IMR-90 (cell line): Measurements from ENCODE around the gene CFAP45. TPM values are rescaled to one million over a fixed set of nuclear protein-coding genes. Genes with fewer than 3 reads are reported as not detected.

Experiments used
- ATAC-seq: fragments of 200-7000 bp; cut with Tn5 transposase; 2 replicates; pipeline ENCODE4 v1.9.1; 2020; ENCODE audit warnings: low read depth, mild to moderate bottlenecking, moderate library complexity
- BruUV-seq: library from RNA; stranded (reverse); fragments of 400-500 nt; replicated peaks from 2 replicates; lab custom pipeline; 2021; lab: Mats Ljungman, UMichigan
- CTCF ChIA-PET: fragments of 300-600 bp; formaldehyde crosslinking; extraction: SDS; loops from one replicate; lab custom pipeline; 2021; ENCODE audit warnings: antibody characterized with exemption; lab: Yijun Ruan, JAX
- POLR2A ChIA-PET: fragments of 300-600 bp; sonication (Branson Sonifier 250); formaldehyde crosslinking; loops from one replicate; lab custom pipeline; 2022; ENCODE audit warnings: antibody characterized with exemption; ENCODE audit not compliant: unreplicated experiment; lab: Charles Lee
- DNase-seq: peaks from one replicate; pipeline ENCODE4 v3.0.0; 2013
- H2AFZ ChIP-seq: replicated peaks from 2 replicates; pipeline ENCODE3; 2013; ENCODE audit warnings: low read length, mild to moderate bottlenecking; ENCODE audit not compliant: poor library complexity
- H2AK5ac ChIP-seq: 2 replicates; pipeline ENCODE4 v1.6.1; 2013; ENCODE audit warnings: low read depth, low read length, inconsistent platforms
- H2AK9ac ChIP-seq: replicated peaks from 2 replicates; pipeline ENCODE3; 2013; ENCODE audit warnings: mild to moderate bottlenecking, low read depth, low read length, moderate library complexity; ENCODE audit not compliant: poor library complexity
- H2BK120ac ChIP-seq: 2 replicates; pipeline ENCODE4 v1.6.1; 2013; ENCODE audit warnings: low read depth, low read length, inconsistent platforms
- H2BK15ac ChIP-seq: 3 replicates; pipeline ENCODE4 v1.6.1; 2013; ENCODE audit warnings: low read depth, low read length, inconsistent platforms
- H2BK20ac ChIP-seq: 2 replicates; pipeline ENCODE4 v1.6.1; 2013; ENCODE audit warnings: low read depth, mild to moderate bottlenecking, inconsistent platforms, low read length, moderate library complexity
- H2BK5ac ChIP-seq: 2 replicates; pipeline ENCODE4 v1.6.1; 2013; ENCODE audit warnings: mild to moderate bottlenecking, low read depth, low read length, inconsistent platforms; ENCODE audit not compliant: poor library complexity, severe bottlenecking
- H3K14ac ChIP-seq: replicated peaks from 2 replicates; pipeline ENCODE4 v1.6.1; 2013; ENCODE audit warnings: low read depth, low read length, inconsistent platforms
- H3K18ac ChIP-seq: 2 replicates; pipeline ENCODE4 v1.6.1; 2013; ENCODE audit warnings: low read depth, low read length, control low read depth
- H3K23ac ChIP-seq: 2 replicates; pipeline ENCODE4 v1.6.1; 2013; ENCODE audit warnings: low read depth, low read length, inconsistent platforms
- H3K27ac ChIP-seq: 2 replicates; pipeline ENCODE4 v1.5.1; 2013; ENCODE audit warnings: mild to moderate bottlenecking, control low read depth, low read length; ENCODE audit not compliant: insufficient read depth
- H3K27me3 ChIP-seq: 2 replicates; pipeline ENCODE4 v1.6.1; 2013; ENCODE audit warnings: low read length; ENCODE audit not compliant: control insufficient read depth, insufficient read depth
- H3K36me3 ChIP-seq: 2 replicates; pipeline ENCODE4 v1.6.1; 2013; ENCODE audit warnings: low read length, mixed read lengths; ENCODE audit not compliant: control insufficient read depth, insufficient read depth
- H3K4ac ChIP-seq: 2 replicates; pipeline ENCODE4 v1.6.1; 2013; ENCODE audit warnings: low read depth, low read length, inconsistent platforms
- H3K4me1 ChIP-seq: 2 replicates; pipeline ENCODE4 v1.6.1; 2013; ENCODE audit warnings: low read length, mixed read lengths; ENCODE audit not compliant: control insufficient read depth, insufficient read depth
- H3K4me2 ChIP-seq: 2 replicates; pipeline ENCODE4 v1.6.1; 2013; ENCODE audit warnings: low read depth, mild to moderate bottlenecking, control low read depth, low read length, moderate library complexity
- H3K4me3 ChIP-seq: 2 replicates; pipeline ENCODE4 v1.5.1; 2013; ENCODE audit warnings: low read depth, mild to moderate bottlenecking, control low read depth, low read length, moderate library complexity; ENCODE audit not compliant: insufficient read depth
- H3K56ac ChIP-seq: 2 replicates; pipeline ENCODE4 v1.6.1; 2013; ENCODE audit warnings: low read length, inconsistent platforms; ENCODE audit not compliant: insufficient read depth; ENCODE audit errors: extremely low read depth
- H3K79me1 ChIP-seq, 2 experiments: 2 replicates each; pipeline ENCODE4 v1.6.1; 2013; ENCODE audit warnings: low read length in 2 of 2, inconsistent platforms in 1 of 2, low read depth in 1 of 2
- H3K9ac ChIP-seq: 2 replicates; pipeline ENCODE4 v1.6.1; 2013; ENCODE audit warnings: low read depth, low read length, control low read depth
- H3K9me1 ChIP-seq: 2 replicates; pipeline ENCODE4 v1.6.1; 2013; ENCODE audit warnings: low read length, inconsistent platforms; ENCODE audit not compliant: insufficient read depth
- H3K9me3 ChIP-seq: 2 replicates; pipeline ENCODE4 v1.6.1; 2013; ENCODE audit warnings: low read length; ENCODE audit not compliant: control insufficient read depth, insufficient read depth
- H4K20me1 ChIP-seq: 2 replicates; pipeline ENCODE4 v1.6.1; 2013; ENCODE audit warnings: low read length, inconsistent platforms; ENCODE audit not compliant: insufficient read depth
- H4K5ac ChIP-seq: 2 replicates; pipeline ENCODE4 v1.6.1; 2013; ENCODE audit warnings: mild to moderate bottlenecking, low read depth, low read length, control low read depth
- H4K8ac ChIP-seq, 2 experiments: 2 replicates each; pipeline ENCODE4 v1.6.1; 2013; ENCODE audit warnings: low read depth in 2 of 2, low read length in 2 of 2, control low read depth in 1 of 2, inconsistent platforms in 1 of 2
- H4K91ac ChIP-seq: 2 replicates; pipeline ENCODE4 v1.6.1; 2013; ENCODE audit warnings: low read depth, low read length, inconsistent platforms; ENCODE audit not compliant: insufficient read depth
- BHLHE40 ChIP-seq: fragments of 150-350 bp; IDR thresholded peaks from 2 replicates; pipeline ENCODE4 v1.6.1; 2016; ENCODE audit warnings: mild to moderate bottlenecking, low read depth, low read length
- CEBPB ChIP-seq: IDR thresholded peaks from 2 replicates; pipeline ENCODE4 v1.6.1; 2012; ENCODE audit warnings: low read depth, low read length, improper control_type of control experiment
- CHD1 ChIP-seq: IDR thresholded peaks from 2 replicates; pipeline ENCODE4 v1.6.1; 2012; ENCODE audit warnings: low read depth, low read length, improper control_type of control experiment
- CTCF ChIP-seq: conservative IDR thresholded peaks from 2 replicates; pipeline ENCODE4 v1.5.1; 2012; ENCODE audit warnings: mild to moderate bottlenecking, low read depth, low read length, improper control_type of control experiment
- ELK1 ChIP-seq: fragments of 150-350 bp; IDR thresholded peaks from 2 replicates; pipeline ENCODE4 v1.6.1; 2016; ENCODE audit warnings: low read depth, mild to moderate bottlenecking, low read length, moderate library complexity, borderline replicate concordance
- FOS ChIP-seq: fragments of 150-350 bp; IDR thresholded peaks from 2 replicates; pipeline ENCODE4 v1.6.1; 2016; ENCODE audit warnings: low read depth, low read length
- MAZ ChIP-seq: IDR thresholded peaks from 2 replicates; pipeline ENCODE4 v1.6.1; 2012; ENCODE audit warnings: low read depth, mild to moderate bottlenecking, low read length, improper control_type of control experiment, moderate library complexity, borderline replicate concordance
- MXI1 ChIP-seq: IDR thresholded peaks from 2 replicates; pipeline ENCODE4 v1.6.1; 2012; ENCODE audit warnings: low read depth, mild to moderate bottlenecking, low read length, moderate library complexity, borderline replicate concordance
- NFE2L2 ChIP-seq: fragments of 150-350 bp; IDR thresholded peaks from 2 replicates; pipeline ENCODE4 v1.6.1; 2016; ENCODE audit warnings: low read depth, mild to moderate bottlenecking, low read length
- RAD21 ChIP-seq: IDR thresholded peaks from 2 replicates; pipeline ENCODE4 v1.6.1; 2012; ENCODE audit warnings: low read length, improper control_type of control experiment
- RCOR1 ChIP-seq: IDR thresholded peaks from 2 replicates; pipeline ENCODE4 v1.6.1; 2012; ENCODE audit warnings: mild to moderate bottlenecking, low read length, improper control_type of control experiment; ENCODE audit not compliant: insufficient replicate concordance
- RFX5 ChIP-seq: IDR thresholded peaks from 2 replicates; pipeline ENCODE4 v1.8.0; 2012; ENCODE audit warnings: low read depth, mild to moderate bottlenecking, low read length, moderate library complexity
- SMC3 ChIP-seq: fragments of 150-350 bp; IDR thresholded peaks from 2 replicates; pipeline ENCODE4 v1.6.1; 2016; ENCODE audit warnings: low read depth, mild to moderate bottlenecking, antibody characterized with exemption, low read length, moderate library complexity
- USF2 ChIP-seq: fragments of 150-350 bp; IDR thresholded peaks from 2 replicates; pipeline ENCODE4 v1.6.1; 2017; ENCODE audit warnings: mild to moderate bottlenecking, antibody characterized with exemption, low read length, low read depth
- WGBS, 2 experiments: methylation state at CpG; one replicate each; pipeline versions ENCODE4 v1.1.5 to v1.1.7; 2013; ENCODE audit warnings: missing lambda C conversion rate in 2 of 2; ENCODE audit not compliant: insufficient read length in 1 of 2; ENCODE audit errors: extremely low coverage in 2 of 2; 5-methylcytosine and 5-hydroxymethylcytosine counted together
- dilution Hi-C: fragments of 300-500 bp; cut with HindIII; formaldehyde crosslinking; loops from one replicate; pipeline ENCODE4 v1.14.3; 2018; ENCODE audit warnings: low sequenced_read_pairs; ENCODE audit not compliant: unreplicated experiment
- in situ Hi-C: fragments of 300-500 bp; cut with MboI; formaldehyde crosslinking; loops from 3 replicates; pipeline ENCODE4 v1.14.3; 2019; ENCODE audit warnings: low sequenced_read_pairs, inconsistent platforms, mixed read lengths
- intact Hi-C: fragments of 100-400 bp; cut with micrococcal nuclease; formaldehyde crosslinking; loops from 2 replicates; pipeline ENCODE4 v1.10.0; 2022
- polyA plus RNA-seq, 3 experiments: library from polyadenylated mRNA; depleted of rRNA; stranded (reverse); fragments of >200 nt; gene quantifications; 2 replicates each; pipeline ENCODE4 v1.2.3, GENCODE V29; 2012; ENCODE audit warnings: low replicate concordance in 1 of 3
- total RNA-seq: library from RNA; depleted of rRNA; stranded (reverse); fragments of >200 nt; gene quantifications from 2 replicates; pipeline ENCODE4 v1.2.3, GENCODE V29; 2012

Gene CFAP45
- total and polyA plus RNA-seq, 2 of the 4 experiments (the other 2 are of a cell fraction), result 0.51 to 0.72 TPM

- H4K8ac ChIP-seq, result no peak overlapping the region
- no peaks in the 10 kb centered on the region for H3K9me3 ChIP-seq
- H3K36me3 ChIP-seq, result no peaks in the 10 kb centered on the region
- H2AK5ac ChIP-seq, result no peak overlapping the region
- WGBS, 2 experiments, result 68% methylated on average over 8 of the region's 13 CpGs; no CpG with 5 or more reads in 1 of the 2 experiments
- no peak overlapping the region for H3K4me3 ChIP-seq
- no peak overlapping the region for H4K5ac ChIP-seq
- intact Hi-C loops, result no loop called here
- H2BK120ac ChIP-seq, result no peak overlapping the region
- no TSS peak for BruUV-seq
- no peak overlapping the region for H3K4me2 ChIP-seq
- peaks cover 9% of the 10 kb centered on the region for H3K9me1 ChIP-seq
- H2BK5ac ChIP-seq, result no peak overlapping the region
- no peak overlapping the region for H3K4ac ChIP-seq
- DNase-seq (no peak), ATAC-seq (no peak)
- peaks cover 0 to 6% of the 10 kb centered on the region in 2 experiments; a peak in 1 of 4 replicates for H3K79me1 ChIP-seq
- no peak overlapping the region for H4K91ac ChIP-seq
- no peak overlapping the region for H3K18ac ChIP-seq
- peak overlapping the region; percentile 58 for H2AK9ac ChIP-seq
- in situ Hi-C loops, result no loop called here
- H3K27me3 ChIP-seq, result no peaks in the 10 kb centered on the region; the same call in 1 of the 2 replicates
- H2BK20ac ChIP-seq, result no peak overlapping the region
- dilution Hi-C loops, result no loop called here
- no peak overlapping the region for H3K23ac ChIP-seq
- H3K56ac ChIP-seq, result no peak overlapping the region
- H3K4me1 ChIP-seq, result peaks cover 2% of the 10 kb centered on the region; the same call in 1 of the 2 replicates
- ChIA-PET CTCF (no interaction called here), POLR2A (no interaction called here)
- no peak overlapping the region for H2BK15ac ChIP-seq
- H3K14ac ChIP-seq, result no peak overlapping the region
- no peak overlapping the region for H3K27ac ChIP-seq
- H4K20me1 ChIP-seq, result no peaks in the 10 kb centered on the region
- H2AFZ ChIP-seq, result no peak overlapping the region
- H3K9ac ChIP-seq, result no peak overlapping the region
- no peak for TF ChIP-seq RCOR1
- no peak for TF ChIP-seq SMC3
- TF ChIP-seq ELK1, result no peak
- no peak for TF ChIP-seq RAD21
- TF ChIP-seq MAZ, result no peak
- TF ChIP-seq BHLHE40, result no peak
- no peak for TF ChIP-seq NFE2L2
- TF ChIP-seq CEBPB, result no peak
- TF ChIP-seq MXI1, result no peak
- no peak for TF ChIP-seq FOS
- no peak for TF ChIP-seq USF2
- no peak for TF ChIP-seq CHD1
- TF ChIP-seq CTCF, result no peak
- no peak for TF ChIP-seq RFX5
These were observed 54.0 kb downstream of the CFAP45 start for GRCh38 chr1:159845751-159846629.
